DMS53 treated with DMSO at 0.1 percent for 48 hours (cell line): ENCODE data around the gene COX4I1.

Source experiments
- DNase-seq: peaks from one replicate; lab custom pipeline; 2025; ENCODE audit not compliant: unreplicated experiment; lab: John Stamatoyannopoulos, UW

The COX4I1 gene

GRCh38 chr16:85799497-85800320 is at the start of gene COX4I1, which contains the start of gene EMC8:
Gene COX4I1 (plus strand): TSS chr16:85799695. CDS start chr16:85801206, 1,511 bp downstream.
Gene EMC8 (minus strand): TSS chr16:85799544. CDS start chr16:85799295, 249 bp downstream.
- peak; percentile 80 for DNase-seq

- no peak for DNase-seq
These were observed 49.7 kb upstream of the COX4I1 start for GRCh38 chr16:85749771-85750145.

- DNase-seq: no peak
These were observed 49.2 kb upstream of the COX4I1 start for GRCh38 chr16:85750146-85750826.

GRCh38 chr16:85750827-85751697 is 48.4 kb upstream of the COX4I1 start, which contains the start of gene C16orf74:
Gene C16orf74 (minus strand): TSS chr16:85751096. CDS start chr16:85735217, 15,879 bp downstream.
- no peak for DNase-seq

- no peak for DNase-seq
These were observed 47.6 kb upstream of the COX4I1 start for GRCh38 chr16:85751698-85752501.

GRCh38 chr16:85752511-85753420 is 46.7 kb upstream of the COX4I1 start:
- DNase-seq: no peak

- no peak for DNase-seq
These were observed 45.9 kb upstream of the COX4I1 start for GRCh38 chr16:85753559-85753958.

- DNase-seq: no peak
These were observed 45.5 kb upstream of the COX4I1 start for GRCh38 chr16:85753976-85754375.

- DNase-seq: no peak
These were observed 45.1 kb upstream of the COX4I1 start for GRCh38 chr16:85754413-85754812.

GRCh38 chr16:85755929-85756768 is 43.3 kb upstream of the COX4I1 start:
- no peak for DNase-seq

- DNase-seq: no peak
These were observed 42.1 kb upstream of the COX4I1 start for GRCh38 chr16:85757341-85757822.

GRCh38 chr16:85759136-85759535 is 40.4 kb upstream of the COX4I1 start:
- no peak for DNase-seq

- peak; percentile 26 for DNase-seq
These were observed 39.7 kb upstream of the COX4I1 start for GRCh38 chr16:85759631-85760419.

GRCh38 chr16:85761861-85762260 is 37.6 kb upstream of the COX4I1 start:
- DNase-seq: no peak

- no peak for DNase-seq
These were observed 36.5 kb upstream of the COX4I1 start for GRCh38 chr16:85762970-85763369.

GRCh38 chr16:85763616-85764015 is 35.9 kb upstream of the COX4I1 start:
- DNase-seq: no peak

- no peak for DNase-seq
These were observed 34.3 kb upstream of the COX4I1 start for GRCh38 chr16:85765211-85765610.
